ENCODE results near the gene MPP3.

MPP3 gene

DNA sequence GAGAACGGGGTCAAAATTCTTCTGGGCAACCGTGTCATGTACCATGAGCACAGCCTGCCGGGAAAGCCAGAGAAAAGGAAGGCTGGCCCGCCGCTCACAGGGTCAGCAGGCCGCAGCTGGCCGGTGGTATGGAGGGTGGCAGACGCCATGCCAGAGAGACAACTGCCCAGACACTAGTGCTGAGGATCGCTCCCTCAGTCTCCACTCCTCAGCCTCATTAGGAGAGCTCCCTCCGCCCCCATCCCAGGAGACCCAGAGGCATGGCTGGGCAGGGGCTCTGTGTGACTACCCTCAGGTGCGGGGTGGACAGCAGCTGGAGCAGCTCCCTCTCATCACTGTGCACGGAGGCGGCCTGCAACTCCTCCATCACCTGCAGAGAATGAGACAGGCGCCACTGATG, 3.2 kb downstream of the MPP3 start:
- TF ChIP-seq EZH2 (IDR thresholded peaks at IDR 0.05; ENCODE audit: borderline replicate concordance, low read depth, low read length, severe bottlenecking): no peak
- TF ChIP-seq, protein P1, sequence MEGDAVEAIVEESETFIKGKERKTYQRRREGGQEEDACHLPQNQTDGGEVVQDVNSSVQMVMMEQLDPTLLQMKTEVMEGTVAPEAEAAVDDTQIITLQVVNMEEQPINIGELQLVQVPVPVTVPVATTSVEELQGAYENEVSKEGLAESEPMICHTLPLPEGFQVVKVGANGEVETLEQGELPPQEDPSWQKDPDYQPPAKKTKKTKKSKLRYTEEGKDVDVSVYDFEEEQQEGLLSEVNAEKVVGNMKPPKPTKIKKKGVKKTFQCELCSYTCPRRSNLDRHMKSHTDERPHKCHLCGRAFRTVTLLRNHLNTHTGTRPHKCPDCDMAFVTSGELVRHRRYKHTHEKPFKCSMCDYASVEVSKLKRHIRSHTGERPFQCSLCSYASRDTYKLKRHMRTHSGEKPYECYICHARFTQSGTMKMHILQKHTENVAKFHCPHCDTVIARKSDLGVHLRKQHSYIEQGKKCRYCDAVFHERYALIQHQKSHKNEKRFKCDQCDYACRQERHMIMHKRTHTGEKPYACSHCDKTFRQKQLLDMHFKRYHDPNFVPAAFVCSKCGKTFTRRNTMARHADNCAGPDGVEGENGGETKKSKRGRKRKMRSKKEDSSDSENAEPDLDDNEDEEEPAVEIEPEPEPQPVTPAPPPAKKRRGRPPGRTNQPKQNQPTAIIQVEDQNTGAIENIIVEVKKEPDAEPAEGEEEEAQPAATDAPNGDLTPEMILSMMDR (IDR thresholded peaks at IDR 0.05; ENCODE audit: borderline replicate concordance, extremely low read depth, low read length, poor library complexity, severe bottlenecking): no peak
- Histone ChIP-seq H3K79me2 (ENCODE audit: insufficient read depth, low read length) (no peaks in the 10 kb centered on the region), H4K20me1 (ENCODE audit: insufficient read depth, low read length) (no peaks in the 10 kb centered on the region), H3K4me3 (ENCODE audit: low read depth in 1 of 2, low read length in 2 of 2) (no peak overlapping the region), H3K4me1 (ENCODE audit: insufficient read depth, low read length) (no peaks in the 10 kb centered on the region), H3K9me3 (ENCODE audit: insufficient read depth, low read length, severe bottlenecking) (no peaks in the 10 kb centered on the region), H3K27ac (ENCODE audit: low read length) (no peak overlapping the region), H3K27me3 (ENCODE audit: insufficient read depth, low read length, poor library complexity) (peaks cover 17% of the 10 kb centered on the region), H3K9ac (ENCODE audit: low read depth, low read length) (no peak overlapping the region), H3K36me3 (ENCODE audit: insufficient read depth, low read length) (no peaks in the 10 kb centered on the region), H2AFZ (ENCODE audit: low read depth, low read length) (no peak overlapping the region), H3K4me2 (ENCODE audit: insufficient read depth, low read length) (no peak overlapping the region)
- no peak for ATAC-seq (ENCODE audit: insufficient read depth, low read depth)
- DNase-seq: no peak

DNA sequence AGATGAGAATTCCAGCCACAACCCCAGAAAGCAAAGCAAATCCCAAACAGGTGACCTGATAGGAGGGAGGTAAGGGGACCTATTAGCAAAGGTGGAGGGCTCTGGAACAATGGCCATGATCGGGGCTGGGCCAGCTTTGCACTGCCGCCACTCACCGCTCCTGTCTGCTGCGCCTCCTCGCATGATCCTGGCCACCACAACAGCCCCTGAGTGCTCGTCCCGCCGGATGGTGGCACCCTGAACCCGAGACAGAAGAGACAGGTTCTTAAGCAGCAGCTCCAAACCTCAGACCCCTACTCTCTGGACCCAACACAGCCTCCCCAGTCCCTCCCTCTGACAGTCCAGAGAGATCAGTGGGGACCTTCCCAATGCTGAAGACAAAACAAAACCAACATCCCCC, 5.3 kb downstream of the MPP3 start:
- TF ChIP-seq, protein P1 (IDR thresholded peaks at IDR 0.05; ENCODE audit: borderline replicate concordance, extremely low read depth, low read length, poor library complexity, severe bottlenecking): no peak
- no peak for TF ChIP-seq EZH2 (IDR thresholded peaks at IDR 0.05; ENCODE audit: borderline replicate concordance, low read depth, low read length, severe bottlenecking)
- peaks cover 17% of the 10 kb centered on the region for H3K27me3 ChIP-seq (ENCODE audit: insufficient read depth, low read length, poor library complexity)
- no peaks in the 10 kb centered on the region for H3K4me1 ChIP-seq (ENCODE audit: insufficient read depth, low read length)
- no peak overlapping the region for H3K9ac ChIP-seq (ENCODE audit: low read depth, low read length)
- ATAC-seq (ENCODE audit: insufficient read depth, low read depth): no peak
- no peak overlapping the region for H3K4me3 ChIP-seq (ENCODE audit: low read depth in 1 of 2, low read length in 2 of 2)
- no peaks in the 10 kb centered on the region for H4K20me1 ChIP-seq (ENCODE audit: insufficient read depth, low read length)
- H3K9me3 ChIP-seq (ENCODE audit: insufficient read depth, low read length, severe bottlenecking): no peaks in the 10 kb centered on the region
- no peaks in the 10 kb centered on the region for H3K79me2 ChIP-seq (ENCODE audit: insufficient read depth, low read length)
- DNase-seq: no peak
- H2AFZ ChIP-seq (ENCODE audit: low read depth, low read length): no peak overlapping the region
- H3K4me2 ChIP-seq (ENCODE audit: insufficient read depth, low read length): no peak overlapping the region
- H3K27ac ChIP-seq (ENCODE audit: low read length): no peak overlapping the region
- no peaks in the 10 kb centered on the region for H3K36me3 ChIP-seq (ENCODE audit: insufficient read depth, low read length)

DNA sequence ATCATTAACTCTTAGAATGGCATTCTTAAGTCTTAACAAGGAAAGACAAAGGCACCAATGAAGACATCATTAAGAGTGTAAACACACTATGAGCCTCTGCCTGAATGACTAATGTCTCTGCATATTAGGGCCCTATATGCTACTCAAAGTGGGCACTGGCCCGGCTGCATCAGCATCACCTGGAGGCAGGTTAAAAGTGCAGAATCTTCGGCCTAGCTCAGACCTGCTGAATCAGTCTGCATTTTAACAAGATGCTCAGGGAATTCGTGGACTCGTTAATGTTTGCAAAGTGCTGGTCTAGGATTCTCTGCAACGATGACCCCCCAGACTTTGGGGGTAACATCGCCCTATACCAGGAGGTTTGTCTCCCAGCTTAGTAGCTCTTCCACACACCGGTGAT, 6.7 kb downstream of the MPP3 start:
- TF ChIP-seq, protein P1 (IDR thresholded peaks at IDR 0.05; ENCODE audit: borderline replicate concordance, extremely low read depth, low read length, poor library complexity, severe bottlenecking): no peak
- TF ChIP-seq EZH2 (IDR thresholded peaks at IDR 0.05; ENCODE audit: borderline replicate concordance, low read depth, low read length, severe bottlenecking): no peak
- no peak overlapping the region for H3K4me2 ChIP-seq (ENCODE audit: insufficient read depth, low read length)
- peaks cover 15% of the 10 kb centered on the region for H3K27me3 ChIP-seq (ENCODE audit: insufficient read depth, low read length, poor library complexity)
- H3K27ac ChIP-seq (ENCODE audit: low read length): no peak overlapping the region
- H3K9me3 ChIP-seq (ENCODE audit: insufficient read depth, low read length, severe bottlenecking): no peaks in the 10 kb centered on the region
- no peaks in the 10 kb centered on the region for H3K79me2 ChIP-seq (ENCODE audit: insufficient read depth, low read length)
- no peak overlapping the region for H2AFZ ChIP-seq (ENCODE audit: low read depth, low read length)
- no peaks in the 10 kb centered on the region for H4K20me1 ChIP-seq (ENCODE audit: insufficient read depth, low read length)
- no peaks in the 10 kb centered on the region for H3K36me3 ChIP-seq (ENCODE audit: insufficient read depth, low read length)
- H3K9ac ChIP-seq (ENCODE audit: low read depth, low read length): no peak overlapping the region
- H3K4me3 ChIP-seq (ENCODE audit: low read depth in 1 of 2, low read length in 2 of 2): no peak overlapping the region
- no peaks in the 10 kb centered on the region for H3K4me1 ChIP-seq (ENCODE audit: insufficient read depth, low read length)
- DNase-seq (no peak), ATAC-seq (ENCODE audit: insufficient read depth, low read depth) (no peak)

DNA sequence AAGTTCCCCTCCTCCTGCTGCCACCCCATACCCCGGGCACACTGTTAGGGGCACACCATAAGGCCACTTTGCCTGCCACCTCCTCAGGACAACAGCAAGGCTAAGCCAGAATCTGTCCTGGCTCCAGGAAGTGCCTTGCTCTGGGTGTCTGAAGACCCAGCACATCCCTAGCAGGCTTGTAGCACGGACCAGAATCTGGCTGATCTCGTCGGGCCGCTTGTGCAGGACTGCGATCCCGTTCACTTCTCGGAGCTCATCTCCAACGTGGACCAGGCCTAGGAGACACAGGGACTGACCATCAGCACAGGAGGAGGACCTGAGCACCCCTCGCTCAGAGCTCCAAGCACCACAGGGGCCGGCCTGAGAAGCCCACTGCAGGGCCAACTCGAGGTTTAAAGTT, 7.4 kb downstream of the MPP3 start:
- no peaks in the 10 kb centered on the region for H4K20me1 ChIP-seq (ENCODE audit: insufficient read depth, low read length)
- no peak overlapping the region for H3K4me3 ChIP-seq (ENCODE audit: low read depth in 1 of 2, low read length in 2 of 2)
- no peaks in the 10 kb centered on the region for H3K4me1 ChIP-seq (ENCODE audit: insufficient read depth, low read length)
- no peak overlapping the region for H3K4me2 ChIP-seq (ENCODE audit: insufficient read depth, low read length)
- H3K9ac ChIP-seq (ENCODE audit: low read depth, low read length): no peak overlapping the region
- DNase-seq: no peak
- H3K27ac ChIP-seq (ENCODE audit: low read length): no peak overlapping the region
- no peak for ATAC-seq (ENCODE audit: insufficient read depth, low read depth)
- H3K36me3 ChIP-seq (ENCODE audit: insufficient read depth, low read length): no peaks in the 10 kb centered on the region
- peaks cover 9% of the 10 kb centered on the region for H3K27me3 ChIP-seq (ENCODE audit: insufficient read depth, low read length, poor library complexity)
- H3K9me3 ChIP-seq (ENCODE audit: insufficient read depth, low read length, severe bottlenecking): no peaks in the 10 kb centered on the region
- no peak for TF ChIP-seq EZH2 (IDR thresholded peaks at IDR 0.05; ENCODE audit: borderline replicate concordance, low read depth, low read length, severe bottlenecking)
- TF ChIP-seq, protein P1 (IDR thresholded peaks at IDR 0.05; ENCODE audit: borderline replicate concordance, extremely low read depth, low read length, poor library complexity, severe bottlenecking): no peak
- H2AFZ ChIP-seq (ENCODE audit: low read depth, low read length): no peak overlapping the region
- H3K79me2 ChIP-seq (ENCODE audit: insufficient read depth, low read length): no peaks in the 10 kb centered on the region
